WERI-Rb-1 (cell line): Measurements from ENCODE around the gene CCDC51.

Experiments used
- DNase-seq: peaks from one replicate; pipeline ENCODE4 v3.0.0-alpha.2; 2020
- H3K27ac ChIP-seq: fragments of 250-450 bp; sonication (Bioruptor Pico); 2 replicates; pipeline ENCODE4 v1.5.1; 2020; ENCODE audit warnings: mild to moderate bottlenecking, moderate library complexity
- H3K27me3 ChIP-seq: fragments of 250-450 bp; sonication (Bioruptor Pico); 2 replicates; pipeline ENCODE4 v1.5.1; 2021; ENCODE audit warnings: mild to moderate bottlenecking, low read depth, moderate library complexity; ENCODE audit not compliant: insufficient read depth, severe bottlenecking
- H3K36me3 ChIP-seq: fragments of 250-450 bp; sonication (Bioruptor Pico); 2 replicates; pipeline ENCODE4 v1.5.1; 2020; ENCODE audit warnings: mild to moderate bottlenecking, moderate library complexity
- H3K4me3 ChIP-seq: 2 replicates; pipeline ENCODE4 v1.5.1; 2011; ENCODE audit warnings: low read depth, mild to moderate bottlenecking, control low read depth, low read length
- H3K9me3 ChIP-seq: fragments of 250-450 bp; sonication (Bioruptor Pico); 2 replicates; pipeline ENCODE4 v1.5.1; 2021; ENCODE audit warnings: mild to moderate bottlenecking, moderate library complexity; ENCODE audit not compliant: severe bottlenecking
- CTCF ChIP-seq: IDR thresholded peaks from 2 replicates; pipeline ENCODE4 v1.5.1; 2011; ENCODE audit warnings: low read depth, mild to moderate bottlenecking, control low read depth, inconsistent platforms, low read length

Gene CCDC51

GRCh38 chr3:48451270-48451669 lies 11.4 kb upstream of the CCDC51 start:
- no peaks in the 10 kb centered on the region for H3K27me3 ChIP-seq
- no peak overlapping the region for H3K4me3 ChIP-seq
- H3K9me3 ChIP-seq: no peaks in the 10 kb centered on the region
- DNase-seq: no peak
- TF ChIP-seq CTCF: no peak
- H3K36me3 ChIP-seq: peaks cover 51% of the 10 kb centered on the region
- no peak overlapping the region for H3K27ac ChIP-seq

GRCh38 chr3:48446425-48447193 lies 6.7 kb upstream of the CCDC51 start, which contains the start of gene ATRIP:
ATRIP (plus strand) TSS chr3:48446737; CDS start chr3:48446846, 109 bp downstream.
- H3K27ac ChIP-seq: peak within 1 kb of the TSS; percentile 75

GRCh38 chr3:48446043-48446424 lies 6.1 kb upstream of the CCDC51 start:
- no peak for DNase-seq
- H3K27me3 ChIP-seq: no peaks in the 10 kb centered on the region
- H3K36me3 ChIP-seq: peaks cover 34% of the 10 kb centered on the region
- no peak for TF ChIP-seq CTCF
- H3K27ac ChIP-seq: peak overlapping the region; percentile 75
- no peaks in the 10 kb centered on the region for H3K9me3 ChIP-seq
- H3K4me3 ChIP-seq: peak overlapping the region; percentile 82

More at GRCh38 chr3:48446425-48447193, 6.7 kb upstream of the CCDC51 start, which contains the start of gene ATRIP:
- peak; percentile 92 for DNase-seq
- peak within 1 kb of the TSS; percentile 82 for H3K4me3 ChIP-seq
- H3K36me3 ChIP-seq: peaks cover 36% of the 10 kb centered on the region
- no peaks in the 10 kb centered on the region for H3K9me3 ChIP-seq
- H3K27me3 ChIP-seq: no peaks in the 10 kb centered on the region
- no peak for TF ChIP-seq CTCF

GRCh38 chr3:48445277-48445882 lies 5.5 kb upstream of the CCDC51 start:
- Histone ChIP-seq H3K4me3 (no peak overlapping the region), H3K36me3 (peaks cover 35% of the 10 kb centered on the region), H3K9me3 (no peaks in the 10 kb centered on the region), H3K27me3 (no peaks in the 10 kb centered on the region), H3K27ac (no peak overlapping the region)
- DNase-seq: no peak
- no peak for TF ChIP-seq CTCF

- peak overlapping the region; percentile 84 for H3K4me3 ChIP-seq
- no peaks in the 10 kb centered on the region for H3K9me3 ChIP-seq
- H3K36me3 ChIP-seq: peaks cover 33% of the 10 kb centered on the region
- H3K27ac ChIP-seq: peak overlapping the region; percentile 64
- TF ChIP-seq CTCF: no peak
- DNase-seq: peak; percentile 81
- H3K27me3 ChIP-seq: no peaks in the 10 kb centered on the region
Observed at GRCh38 chr3:48441940-48442339, 2.0 kb upstream of the CCDC51 start.
